Measurements from ENCODE around the gene KRT12. TPM values are rescaled to one million over a fixed set of nuclear protein-coding genes. Genes with fewer than 3 reads are reported as not detected.
A peak's percentile ranks its signal among the peaks of the same experiment; 100 is the strongest.

Gene KRT12
- total RNA-seq (ENCODE audit: insufficient read depth, low replicate concordance): 4.6 TPM

DNA sequence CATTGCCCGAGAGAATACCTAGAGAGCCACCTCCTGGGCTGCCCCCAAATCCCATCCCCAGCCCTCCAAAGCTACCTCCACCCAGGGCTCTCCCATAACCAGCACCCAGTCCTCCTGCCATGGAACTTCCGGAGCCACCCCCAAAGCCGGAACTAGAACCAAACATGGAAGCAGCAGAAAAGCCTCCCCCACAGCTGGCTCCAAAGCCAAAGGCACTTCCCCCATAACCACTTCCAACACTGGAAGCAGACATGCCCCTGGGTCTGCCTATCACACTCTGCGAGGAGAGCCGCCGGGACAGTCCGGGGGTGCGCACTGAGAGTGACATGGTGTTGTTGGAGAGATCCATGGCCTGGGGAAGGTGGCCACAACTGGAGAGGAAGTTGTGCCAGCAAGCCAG lies at the start of gene KRT12:
Gene KRT12, minus strand, starts transcription at position 386 of the 400 bp plus-strand sequence. Its CDS starts 37 bp downstream, at position 349.
- no peak for DNase-seq (ENCODE audit: low spot score)

DNA sequence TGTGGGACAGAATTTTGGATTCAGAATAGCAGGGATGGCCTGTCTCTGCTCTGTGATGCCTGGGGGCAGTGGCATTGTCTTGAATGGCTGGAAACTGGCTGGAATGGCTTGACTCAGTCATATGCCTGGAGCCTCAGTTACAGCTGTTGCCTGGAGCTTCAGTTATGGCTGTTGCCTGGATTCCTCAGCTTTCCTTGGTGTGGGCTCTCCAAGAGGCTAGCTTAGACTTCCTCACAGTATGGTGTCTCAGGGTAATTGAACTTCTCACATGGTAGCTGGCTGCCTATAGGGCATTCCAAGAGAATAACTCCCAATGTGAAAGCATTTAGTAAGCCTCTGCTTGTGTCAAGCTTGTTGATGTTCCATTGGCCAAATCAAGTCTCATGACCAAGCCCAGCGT lies 49.3 kb upstream of the KRT12 start:
- DNase-seq (ENCODE audit: low spot score): no peak

DNA sequence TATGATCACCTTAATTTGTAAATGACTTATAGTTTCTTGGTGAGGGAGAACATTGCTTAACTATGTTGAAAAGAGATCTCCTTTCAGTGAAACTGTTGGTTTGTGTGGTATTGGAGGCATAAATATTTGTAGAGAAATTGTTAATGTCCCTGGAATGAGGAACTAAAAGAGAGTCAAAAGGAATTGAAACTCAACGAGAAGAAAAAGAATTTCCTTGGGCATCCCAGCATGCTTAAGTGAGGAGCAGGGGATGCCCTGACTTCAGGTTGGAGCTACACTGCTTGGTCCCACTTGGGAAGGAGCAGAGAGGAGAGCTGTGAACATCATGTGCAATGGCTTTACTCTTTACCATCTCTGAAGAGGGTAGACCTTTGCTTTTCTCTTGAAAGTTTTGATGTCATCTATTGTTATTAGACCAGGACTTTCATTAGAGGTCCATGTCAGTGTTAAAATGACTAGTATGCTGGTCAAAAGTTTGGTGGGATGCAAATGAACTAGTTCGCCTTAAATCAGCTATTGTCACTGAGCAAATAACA lies 48.8 kb upstream of the KRT12 start:
- DNase-seq (ENCODE audit: low spot score): no peak

DNA sequence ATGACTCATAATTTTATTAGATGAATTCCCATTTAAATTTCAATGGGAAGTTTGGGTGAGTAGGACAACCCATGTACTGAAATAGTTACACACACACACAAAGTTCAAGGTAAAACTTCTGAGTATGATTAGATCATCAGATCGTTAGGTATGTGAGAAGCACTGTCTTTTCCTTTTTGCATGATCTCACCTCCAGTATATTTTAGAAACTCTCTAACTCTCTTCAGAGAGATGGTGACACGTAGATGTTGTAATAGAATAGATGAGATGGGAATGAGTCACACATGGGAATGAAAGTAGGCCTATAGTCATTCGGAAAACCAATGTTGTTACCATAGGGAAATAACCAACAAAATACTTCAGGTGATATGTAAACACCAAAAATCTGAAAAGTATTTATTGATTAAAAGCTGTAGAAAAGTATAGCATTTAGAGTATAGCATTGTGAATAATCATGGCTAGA lies 48.2 kb upstream of the KRT12 start:
- peak; percentile 57 for DNase-seq (ENCODE audit: low spot score)

DNA sequence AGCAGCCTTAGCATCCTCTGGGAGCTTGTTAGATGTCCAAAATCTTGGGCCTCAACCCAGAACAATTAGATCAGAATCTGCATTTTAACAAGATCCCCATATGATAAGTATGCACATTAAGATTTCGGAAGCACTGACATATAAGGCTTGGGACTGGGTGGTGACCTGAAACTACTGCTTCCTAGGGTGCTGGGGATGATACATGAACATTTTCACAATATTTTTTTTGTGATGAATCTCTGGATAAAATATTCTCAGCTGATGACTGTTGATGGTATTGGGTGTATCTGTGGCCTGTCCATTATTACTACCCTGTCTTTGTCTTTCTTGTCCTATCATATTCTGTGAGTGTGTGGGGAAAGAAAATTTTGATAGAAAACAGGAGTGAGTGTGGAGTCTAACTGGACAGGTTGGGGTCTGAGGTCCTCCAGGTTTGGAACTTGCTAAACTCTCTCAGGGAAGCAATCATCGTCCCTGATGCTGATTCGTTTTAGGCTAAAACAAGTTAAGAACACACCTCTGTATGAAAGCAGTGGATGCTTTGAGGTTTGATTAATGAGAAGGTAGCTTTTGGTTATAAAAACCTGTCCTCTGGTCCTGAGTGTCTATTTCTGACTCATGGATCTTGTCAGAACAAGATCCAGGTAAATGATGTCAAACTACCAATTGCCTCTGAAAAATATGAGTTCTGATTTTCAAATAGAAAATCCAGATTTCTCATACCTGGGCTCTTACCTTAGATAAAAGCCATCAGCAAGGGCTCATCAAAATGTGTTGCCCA lies 47.2 kb upstream of the KRT12 start:
- peak; percentile 31 for DNase-seq (ENCODE audit: low spot score)

DNA sequence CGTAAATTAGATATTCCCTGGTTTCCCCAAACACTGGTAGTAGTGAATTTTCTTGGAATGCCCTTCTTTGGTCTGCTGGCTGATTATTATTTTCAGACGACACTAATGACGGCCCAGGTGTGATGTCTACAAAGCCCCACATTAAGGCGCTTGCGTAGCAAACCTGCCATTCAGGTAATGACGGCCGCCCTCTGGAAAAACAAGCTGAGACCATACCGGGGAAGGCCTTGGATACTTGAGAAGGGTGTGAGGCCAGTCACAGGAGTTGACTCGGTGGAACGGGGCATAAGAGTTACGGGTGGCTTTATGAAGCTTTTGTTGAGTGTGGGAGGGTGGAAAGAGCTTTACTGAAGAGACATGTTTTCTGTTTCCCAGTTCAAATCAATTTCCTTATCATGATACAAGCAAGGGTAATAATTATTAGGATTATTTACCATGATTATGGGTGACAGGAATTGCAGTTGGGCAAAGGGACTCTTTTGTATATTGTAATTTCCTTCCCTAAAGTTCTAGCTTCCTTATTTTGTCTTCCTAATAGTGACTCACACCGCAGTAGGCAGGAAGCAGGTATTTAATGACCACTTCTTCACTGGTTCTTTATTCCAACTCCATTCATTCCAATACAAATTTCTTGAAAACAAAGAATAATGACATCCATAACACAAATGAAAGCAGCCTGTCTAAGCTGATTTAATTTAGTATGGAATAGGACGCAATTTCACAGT lies 45.6 kb upstream of the KRT12 start:
- DNase-seq (ENCODE audit: low spot score): no peak

DNA sequence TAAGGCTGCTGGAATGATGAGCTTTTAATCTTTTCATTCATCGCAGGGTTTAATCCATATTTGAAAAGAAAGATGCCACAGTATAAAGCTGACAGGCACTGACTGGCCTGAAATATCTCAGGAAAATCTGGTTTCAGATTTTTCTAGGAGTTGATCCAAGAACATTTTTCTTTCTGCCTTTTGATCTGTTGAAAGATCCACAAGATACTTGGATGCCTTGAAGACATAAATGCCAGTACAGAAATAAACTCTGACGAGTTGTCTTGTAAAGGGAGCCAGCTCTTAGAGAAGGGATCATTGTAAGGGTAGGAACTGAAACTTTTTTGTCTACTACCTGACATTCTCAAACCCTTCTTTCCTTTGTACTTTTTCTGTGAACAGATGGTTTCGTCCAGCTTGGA lies 43.4 kb upstream of the KRT12 start:
- DNase-seq (ENCODE audit: low spot score): peak; percentile 97

DNA sequence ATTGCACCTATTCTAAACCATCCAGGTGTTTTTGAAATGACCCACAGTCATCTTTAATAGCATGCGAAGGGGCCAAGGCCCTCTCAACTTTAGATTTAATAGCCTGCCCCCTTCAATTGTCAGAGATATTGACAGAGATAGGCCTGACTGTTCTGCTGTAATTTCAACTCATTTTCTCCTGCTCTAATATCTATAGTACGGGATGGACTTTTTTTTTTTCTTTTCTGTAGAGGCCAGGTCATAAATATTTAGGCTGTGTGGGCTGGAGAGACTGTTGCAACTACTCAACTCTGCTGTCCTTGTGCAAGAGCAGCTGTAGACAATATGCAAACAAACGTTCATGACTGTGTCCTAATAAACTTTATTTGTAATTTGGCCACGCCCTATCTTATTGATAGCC lies 42.7 kb upstream of the KRT12 start:
- DNase-seq (ENCODE audit: low spot score): peak; percentile 76

DNA sequence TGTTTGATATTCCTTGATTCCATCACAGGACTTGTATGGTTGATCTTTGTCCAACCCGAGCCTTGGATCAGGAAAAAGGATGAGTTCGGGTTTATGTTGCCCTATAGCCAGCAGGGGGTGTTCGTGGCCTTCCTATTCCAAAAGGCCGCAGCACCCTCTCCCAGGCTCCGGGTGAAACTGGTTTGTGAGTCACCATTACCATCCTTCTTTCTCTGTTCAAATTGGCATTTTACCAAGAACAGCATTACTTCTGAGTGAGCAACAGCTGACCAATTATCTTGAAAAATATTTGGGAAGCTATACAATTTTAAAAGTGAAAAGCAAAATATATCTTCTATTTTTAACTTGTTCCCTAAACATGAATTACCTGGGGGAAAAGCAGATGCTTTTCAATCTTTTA lies 42.3 kb upstream of the KRT12 start:
- peak; percentile 97 for DNase-seq (ENCODE audit: low spot score)

DNA sequence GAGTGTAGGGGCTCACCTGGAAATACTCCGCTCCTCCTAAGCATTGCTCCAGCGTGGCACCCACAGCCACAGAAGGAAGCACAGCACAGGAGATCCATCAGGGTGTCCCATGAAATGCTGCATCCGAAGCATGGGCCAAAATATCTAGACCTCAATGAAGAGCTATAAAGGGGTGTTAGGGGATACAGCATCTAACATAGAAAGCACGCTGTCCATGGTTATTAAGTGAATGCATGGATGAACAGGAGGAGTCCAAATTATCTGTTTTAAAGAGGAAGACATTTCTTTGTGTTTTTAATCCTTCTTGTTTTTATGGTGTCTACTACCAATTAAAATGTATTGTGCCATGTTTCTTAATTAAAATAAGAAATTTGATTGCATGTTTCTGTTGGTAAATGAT lies 39.6 kb upstream of the KRT12 start:
- no peak for DNase-seq (ENCODE audit: low spot score)

DNA sequence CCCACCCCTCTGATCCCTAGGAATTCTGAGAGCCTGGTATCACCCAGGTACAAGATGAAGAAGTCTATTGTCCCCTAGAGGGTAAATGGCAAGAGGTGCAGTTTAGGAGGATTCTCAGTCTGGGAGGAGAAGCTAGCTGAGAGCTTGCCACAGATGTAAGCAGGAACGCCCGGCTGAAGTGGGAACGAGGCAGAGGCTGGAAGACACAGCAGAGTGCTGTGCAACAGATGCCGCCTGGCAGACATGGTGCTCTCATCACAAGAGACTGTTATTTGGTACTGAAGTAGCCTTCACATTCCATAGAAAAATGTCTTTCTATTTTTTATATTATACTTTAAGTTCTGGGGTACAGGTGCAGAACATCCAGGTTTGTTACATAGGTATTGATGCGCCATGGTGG lies 38.3 kb upstream of the KRT12 start:
- DNase-seq (ENCODE audit: low spot score): no peak

DNA sequence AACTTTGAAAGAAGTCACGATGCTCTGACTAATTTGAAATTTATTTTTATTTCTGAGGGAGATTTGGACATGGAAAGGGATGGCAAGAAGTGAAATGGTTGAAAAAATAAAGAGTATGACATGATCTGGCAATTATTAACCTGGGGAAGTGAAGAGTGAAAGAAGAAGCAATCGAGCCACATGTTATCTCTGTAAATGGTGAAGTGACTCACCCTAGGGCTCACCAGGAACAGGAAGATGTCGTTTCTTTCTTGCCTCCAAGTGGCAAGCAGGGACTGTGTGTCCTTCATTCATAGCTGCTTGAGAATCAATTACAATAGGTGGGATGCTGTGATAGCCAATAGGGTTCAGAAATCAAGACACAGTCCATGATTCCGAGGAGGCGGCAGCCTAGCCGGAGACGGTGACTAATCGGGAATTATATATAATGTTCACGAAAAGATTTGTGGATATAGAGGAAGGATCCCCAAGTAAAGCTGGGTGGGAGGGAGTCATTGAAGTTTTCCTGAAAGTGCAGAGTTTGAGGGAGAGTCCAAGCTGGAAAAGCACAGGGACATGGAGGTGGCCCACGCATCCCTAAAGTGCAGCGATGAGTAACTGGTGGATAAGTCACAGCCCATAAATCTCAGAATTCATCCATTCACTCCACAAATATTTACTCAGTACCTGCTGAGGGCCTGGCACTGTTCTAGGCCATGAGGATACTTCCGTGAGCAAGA lies 36.3 kb upstream of the KRT12 start:
- no peak for DNase-seq (ENCODE audit: low spot score)

DNA sequence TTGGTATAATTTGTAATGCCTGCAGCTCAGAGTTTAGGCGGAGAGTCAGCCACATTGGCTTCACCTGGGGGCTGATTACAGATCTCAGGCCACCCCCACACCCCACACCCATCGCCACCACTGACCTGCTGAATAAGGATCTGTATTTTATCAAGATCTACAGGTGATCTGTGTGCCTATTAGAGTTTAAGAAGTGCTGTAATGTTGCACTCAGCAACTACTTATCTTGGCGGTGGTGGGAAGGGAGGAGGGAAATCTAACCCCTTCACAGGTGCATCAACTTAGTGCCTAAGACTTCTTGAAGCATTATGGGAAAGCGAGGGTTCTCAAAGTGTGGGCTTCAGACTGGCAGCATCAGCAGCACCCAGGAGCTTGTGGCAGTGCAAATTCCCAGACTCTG lies 35.5 kb upstream of the KRT12 start:
- DNase-seq (ENCODE audit: low spot score): no peak

DNA sequence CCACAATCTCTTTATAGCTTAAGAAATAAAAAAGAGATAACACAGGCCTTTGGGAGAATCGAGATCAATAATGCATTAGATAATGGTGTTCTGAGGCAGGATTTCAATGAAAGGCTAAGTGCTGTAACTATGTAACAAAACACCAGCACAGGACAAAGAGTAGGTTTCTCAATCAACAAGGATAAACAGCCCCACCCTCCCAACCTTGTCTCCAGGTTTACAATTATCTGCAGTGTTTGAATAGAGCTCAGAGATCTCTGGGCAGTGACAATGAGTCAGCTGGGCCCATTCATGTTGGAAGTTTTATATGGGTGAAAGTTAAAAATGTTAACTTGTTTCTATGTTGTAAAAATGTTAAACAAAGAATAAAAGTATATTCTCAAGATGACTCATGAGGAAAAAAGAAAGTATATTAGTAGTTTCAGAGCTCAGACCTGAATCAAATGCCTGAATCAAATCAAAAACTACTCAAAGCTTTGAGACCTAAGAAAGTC lies 35.0 kb upstream of the KRT12 start:
- DNase-seq (ENCODE audit: low spot score): no peak

DNA sequence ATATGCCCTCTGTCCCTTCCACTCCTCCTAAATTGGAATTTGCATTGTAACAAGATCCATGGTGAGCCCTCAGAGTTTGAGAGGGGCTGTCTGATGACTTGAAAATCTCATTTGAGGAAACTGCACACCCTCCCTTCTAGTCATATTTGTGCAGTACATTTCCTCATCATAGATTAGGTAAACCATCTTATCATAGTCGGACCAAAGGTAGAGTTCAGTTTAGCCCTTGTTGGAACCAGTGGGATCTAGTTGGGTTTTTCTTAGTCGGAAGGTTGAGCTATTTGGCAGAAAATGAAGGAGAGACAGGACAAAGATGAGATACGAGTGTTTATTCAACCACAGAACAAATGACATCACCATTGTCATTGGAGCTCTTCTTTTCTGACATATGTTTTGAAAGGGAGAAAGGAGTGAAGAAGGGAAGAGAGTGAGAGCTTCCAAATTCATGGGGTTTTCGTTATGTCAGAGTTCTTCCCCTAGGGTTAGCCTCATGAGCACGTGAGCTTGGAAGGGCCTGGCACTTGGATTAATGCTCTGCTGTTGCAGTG lies 33.9 kb upstream of the KRT12 start:
- no peak for DNase-seq (ENCODE audit: low spot score)

DNA sequence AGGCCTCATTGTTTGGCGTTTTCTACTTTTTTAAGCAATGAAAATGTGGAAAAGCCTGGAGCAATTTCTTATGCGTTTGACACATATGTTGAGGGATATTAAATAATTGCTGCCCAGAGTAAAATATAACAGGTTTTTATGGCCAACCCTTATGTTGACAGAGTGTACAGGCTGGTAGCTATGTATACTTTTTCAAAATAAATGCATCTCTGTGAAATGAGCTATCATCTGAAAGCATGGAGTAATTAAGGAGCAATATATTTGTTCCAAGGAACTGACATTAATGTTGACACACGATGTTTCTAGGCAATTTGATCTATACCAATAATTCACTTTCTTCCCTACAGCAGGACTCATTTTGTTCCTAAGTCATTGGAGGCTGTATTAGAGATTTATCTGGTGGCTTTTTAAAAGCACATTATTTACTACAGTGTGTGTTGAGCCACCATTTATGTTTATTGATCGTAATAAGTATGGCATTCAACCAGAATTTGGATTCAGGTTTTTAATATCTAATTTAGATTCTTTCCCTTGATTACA lies 30.0 kb upstream of the KRT12 start:
- no peak for DNase-seq (ENCODE audit: low spot score)

DNA sequence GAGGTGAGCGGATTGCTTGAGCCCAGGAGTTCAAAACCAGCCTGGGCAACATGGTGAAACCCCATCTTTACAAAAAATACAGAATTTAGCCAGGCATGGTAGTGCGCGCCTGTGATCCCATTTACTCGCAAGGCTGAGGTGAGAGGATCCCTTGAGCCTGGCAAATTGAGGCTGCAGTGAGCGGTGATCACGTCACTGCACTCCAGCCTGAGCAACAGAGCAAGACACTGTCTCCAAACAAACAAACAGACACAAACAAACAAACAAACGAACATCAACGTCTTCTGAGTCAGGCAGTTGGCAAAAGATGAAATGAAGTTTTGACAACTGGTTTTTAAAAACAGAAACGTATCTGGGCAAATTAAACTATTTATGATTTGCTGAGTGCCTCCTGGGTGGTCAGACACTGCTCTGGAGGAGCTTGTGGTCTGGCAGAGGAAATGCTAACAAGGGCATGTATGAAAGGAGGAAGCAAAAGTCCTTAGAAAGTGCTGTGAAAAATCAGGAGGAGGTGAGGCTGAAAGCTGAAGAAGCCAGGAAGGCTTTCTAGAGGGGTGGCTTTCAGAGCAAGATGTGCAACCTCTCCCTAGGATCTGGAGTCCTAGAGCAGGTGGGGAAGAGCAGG lies 28.2 kb upstream of the KRT12 start:
- no peak for DNase-seq (ENCODE audit: low spot score)

DNA sequence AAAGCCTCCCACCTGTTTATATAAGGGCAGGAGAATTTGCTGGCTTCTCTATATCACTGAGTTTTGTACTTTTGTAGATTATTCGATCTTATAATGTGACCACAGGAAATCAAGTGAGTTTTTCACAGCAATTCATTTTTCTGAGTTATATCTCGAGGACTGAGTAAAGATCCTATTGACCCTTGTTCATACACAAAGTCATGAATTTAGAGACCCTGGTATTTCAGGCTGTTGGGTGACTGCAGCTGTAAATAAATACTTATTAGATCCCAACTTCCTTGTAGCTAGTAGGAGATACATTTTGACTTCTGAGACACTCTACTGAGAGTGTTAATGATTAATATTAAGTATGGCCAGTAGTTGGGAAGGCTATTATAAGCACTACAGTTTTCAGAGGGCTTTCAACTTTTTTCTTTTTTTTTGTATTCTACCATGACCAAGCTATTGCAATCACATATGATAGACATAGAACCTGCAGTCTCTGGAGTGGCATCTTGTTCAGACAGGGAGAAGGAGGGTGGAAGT lies 21.2 kb upstream of the KRT12 start:
- no peak for DNase-seq (ENCODE audit: low spot score)

DNA sequence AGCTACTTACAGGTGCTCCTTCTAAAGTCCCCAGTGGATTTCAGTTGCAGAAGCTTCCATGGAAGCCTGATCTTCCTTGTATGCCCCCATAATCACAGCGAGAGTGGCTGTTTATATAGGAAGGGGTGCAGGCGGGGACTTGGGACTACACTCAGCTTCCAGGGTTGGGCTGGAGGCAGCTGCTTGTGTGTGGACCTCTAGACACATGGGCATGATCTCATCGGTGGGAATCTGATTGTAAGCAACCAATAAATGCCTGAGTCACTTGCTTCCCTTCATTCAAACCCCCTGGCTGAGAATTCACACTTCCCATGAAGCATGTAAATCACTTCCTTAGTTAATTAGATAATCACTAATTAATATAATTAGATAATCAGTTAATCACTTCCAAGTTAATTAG lies 19.1 kb upstream of the KRT12 start:
- no peak for DNase-seq (ENCODE audit: low spot score)

DNA sequence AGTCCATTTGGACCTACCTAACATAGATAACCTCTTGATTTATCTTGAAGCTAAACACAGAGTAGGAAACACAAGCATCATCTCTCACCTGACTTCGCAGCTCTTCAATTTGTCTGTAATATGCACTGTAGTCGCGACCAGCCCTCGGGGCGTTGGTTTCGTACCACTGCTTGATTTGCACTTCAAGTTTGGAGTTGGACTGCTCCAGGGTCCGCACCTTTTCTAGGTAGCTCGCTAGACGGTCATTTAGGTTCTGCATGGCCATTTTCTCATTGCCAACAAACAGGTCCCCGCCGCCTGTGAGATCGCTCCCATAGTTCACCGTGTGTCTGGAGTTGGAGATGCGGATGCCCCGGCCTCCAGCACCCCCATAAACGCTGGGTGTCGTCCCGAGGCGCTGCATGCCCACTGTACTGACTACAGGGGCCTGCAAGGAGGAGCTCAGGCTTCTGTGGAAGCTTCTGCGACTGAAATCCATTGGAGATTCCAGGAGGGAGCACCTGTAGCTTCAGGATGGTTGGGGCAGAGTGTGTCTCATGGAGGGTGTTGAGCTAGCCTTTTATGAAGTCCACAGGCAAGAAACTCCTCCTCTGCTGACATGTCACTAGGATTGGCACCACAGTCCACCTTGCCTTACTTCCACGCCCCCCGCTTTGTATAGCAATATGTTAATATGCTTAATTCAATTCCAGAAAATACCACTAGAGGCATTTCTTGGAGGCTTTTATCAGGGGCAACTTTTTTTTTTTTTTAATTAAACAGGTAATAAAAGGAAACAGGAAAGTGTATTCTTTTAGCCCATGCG lies 17.9 kb upstream of the KRT12 start, which contains the start of gene KRT20:
Gene KRT20, minus strand, starts transcription at position 535 of the 805 bp plus-strand sequence. Its CDS starts 57 bp downstream, at position 478.
- DNase-seq (ENCODE audit: low spot score): no peak
